Activated naive CD4-positive, alpha-beta T cell (primary cell): Measurements from ENCODE around the gene DENND4A.

Experiments used
- DNase-seq, 4 experiments: peaks; one replicate each; lab custom pipeline; 2025; lab: John Stamatoyannopoulos, UW

The DENND4A gene

GRCh38 chr15:65666257-65666656, 125.8 kb downstream of the DENND4A start:
- DNase-seq, result no peak

GRCh38 chr15:65663521-65663920, 128.6 kb downstream of the DENND4A start:
- DNase-seq, result no peak

- DNase-seq, result no peak
These were observed 131.2 kb downstream of the DENND4A start for GRCh38 chr15:65660927-65661326.

- no peak for DNase-seq
These were observed 132.5 kb downstream of the DENND4A start for GRCh38 chr15:65659502-65660052.

GRCh38 chr15:65655457-65655856, 136.6 kb downstream of the DENND4A start:
- DNase-seq, result no peak

- DNase-seq, result no peak
These were observed 137.1 kb downstream of the DENND4A start for GRCh38 chr15:65655026-65655425.

- no peak for DNase-seq
These were observed 138.1 kb downstream of the DENND4A start for GRCh38 chr15:65653801-65654521.

GRCh38 chr15:65653341-65653740, 138.8 kb downstream of the DENND4A start:
- no peak for DNase-seq

GRCh38 chr15:65651831-65652749, 140.0 kb downstream of the DENND4A start:
- DNase-seq, result no peak

GRCh38 chr15:65651042-65651322, 141.1 kb downstream of the DENND4A start:
- DNase-seq, result no peak

- no peak for DNase-seq
These were observed 141.6 kb downstream of the DENND4A start for GRCh38 chr15:65650312-65651041.

GRCh38 chr15:65646486-65646885, 145.6 kb downstream of the DENND4A start:
- no peak for DNase-seq

- no peak for DNase-seq
These were observed 146.7 kb downstream of the DENND4A start for GRCh38 chr15:65645392-65645791.

GRCh38 chr15:65644282-65644681, 147.8 kb downstream of the DENND4A start:
- no peak for DNase-seq

- no peak for DNase-seq
These were observed 149.5 kb downstream of the DENND4A start for GRCh38 chr15:65642594-65642993.

GRCh38 chr15:65641768-65642475, 150.2 kb downstream of the DENND4A start:
- DNase-seq, result no peak

GRCh38 chr15:65639509-65639908, 152.6 kb downstream of the DENND4A start:
- no peak for DNase-seq

- no peak for DNase-seq
These were observed 153.4 kb downstream of the DENND4A start for GRCh38 chr15:65638681-65639089.

GRCh38 chr15:65638109-65638508, 154.0 kb downstream of the DENND4A start:
- DNase-seq, result no peak

GRCh38 chr15:65634356-65634755, 157.7 kb downstream of the DENND4A start:
- DNase-seq, result no peak

GRCh38 chr15:65633752-65634151, 158.3 kb downstream of the DENND4A start:
- DNase-seq, result no peak
